SK-N-DZ (cell line): ENCODE data around the gene NIT1.

ENCODE experiments used
- DNase-seq: peaks from one replicate; pipeline ENCODE4 v3.0.0-alpha.2; 2015; ENCODE audit warnings: low spot score

Gene NIT1

DNA sequence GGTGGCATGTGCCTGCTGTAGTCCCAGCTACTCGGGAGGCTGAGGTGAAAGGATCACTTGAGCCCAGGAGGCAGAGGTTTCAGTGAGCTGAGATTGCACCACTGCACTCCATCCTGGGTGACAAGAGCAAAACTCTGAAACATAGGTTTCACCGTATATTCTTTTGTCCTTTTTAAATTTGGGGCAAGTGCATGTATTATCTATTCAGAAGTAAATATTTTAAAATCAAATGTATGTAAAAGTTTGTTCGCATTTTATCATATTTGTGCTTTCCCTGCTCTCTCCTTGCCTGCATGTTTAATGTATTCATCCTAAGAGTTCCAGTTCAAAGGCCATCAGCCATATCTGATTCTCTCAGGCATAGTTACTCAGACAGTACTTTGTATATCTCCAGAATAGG is 27.9 kb downstream of the NIT1 start:
- no peak for DNase-seq

DNA sequence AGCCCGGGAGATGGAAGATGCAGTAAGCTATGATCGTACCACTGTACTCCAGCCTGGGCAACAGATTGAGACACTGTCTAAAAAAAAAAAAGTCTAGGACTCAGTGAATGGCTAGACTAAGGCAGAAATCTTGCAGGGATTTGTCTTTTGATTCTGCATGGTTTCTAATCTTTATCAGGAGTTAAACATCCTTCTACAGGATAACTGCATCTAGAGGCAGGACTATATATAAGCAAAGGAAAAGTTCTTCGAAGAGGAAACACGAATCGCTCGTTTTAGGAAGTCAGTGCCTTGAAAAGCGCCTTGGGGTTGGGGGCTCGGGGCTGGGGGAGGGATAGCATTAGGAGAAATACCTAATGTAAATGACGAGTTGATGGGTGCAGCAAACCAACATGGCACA is 35.3 kb downstream of the NIT1 start:
- no peak for DNase-seq

DNA sequence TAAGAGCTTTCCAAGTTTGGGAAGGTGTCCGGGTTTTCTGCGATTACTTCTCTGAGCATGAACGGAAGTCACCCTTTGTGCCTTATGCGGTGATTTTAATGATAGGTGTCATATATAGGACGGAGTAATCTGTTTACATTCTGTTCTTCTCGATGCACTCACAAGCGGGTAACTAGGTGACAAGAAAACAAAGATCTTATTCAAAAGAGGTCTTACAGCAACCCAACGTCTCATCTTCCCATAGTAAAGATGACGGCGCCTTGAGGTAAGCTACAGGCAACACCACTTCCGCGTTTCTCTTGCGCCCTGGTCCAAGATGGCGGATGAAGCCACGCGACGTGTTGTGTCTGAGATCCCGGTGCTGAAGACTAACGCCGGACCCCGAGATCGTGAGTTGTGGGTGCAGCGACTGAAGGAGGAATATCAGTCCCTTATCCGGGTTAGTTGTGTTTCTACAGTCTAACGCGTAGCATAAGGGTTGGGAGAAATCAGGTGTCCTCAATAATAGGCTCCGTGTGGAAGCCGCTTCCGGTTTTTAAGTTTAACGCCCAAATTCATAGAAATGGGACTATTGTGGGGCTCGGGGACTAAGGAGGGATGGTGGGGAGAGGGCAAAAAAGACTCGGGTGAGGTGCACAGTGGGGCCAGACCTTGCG is 35.9 kb downstream of the NIT1 start, which contains the start of gene UFC1:
TSS of gene UFC1 (plus strand) at position 297 of the 656 bp plus-strand sequence. CDS start at position 317, 20 bp downstream.
- DNase-seq = peak; percentile 90

DNA sequence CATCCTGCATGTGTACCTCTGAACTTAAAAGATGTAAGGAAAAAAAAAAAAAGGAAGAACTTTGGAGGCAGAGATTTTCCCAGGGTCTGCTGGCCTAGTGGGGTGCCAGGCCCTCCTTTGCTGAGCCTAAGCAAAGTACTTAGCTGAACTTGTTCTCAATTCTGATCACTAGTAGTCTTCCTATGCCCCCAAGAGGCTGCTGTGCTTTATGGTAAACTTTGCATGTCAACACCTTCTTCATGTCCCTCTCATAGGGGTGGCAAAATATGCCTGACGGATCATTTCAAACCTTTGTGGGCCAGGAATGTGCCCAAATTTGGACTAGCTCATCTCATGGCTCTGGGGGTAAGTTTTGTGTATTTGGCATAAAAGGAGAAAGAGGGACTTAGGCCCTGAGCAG is 40.0 kb downstream of the NIT1 start:
- DNase-seq = no peak

DNA sequence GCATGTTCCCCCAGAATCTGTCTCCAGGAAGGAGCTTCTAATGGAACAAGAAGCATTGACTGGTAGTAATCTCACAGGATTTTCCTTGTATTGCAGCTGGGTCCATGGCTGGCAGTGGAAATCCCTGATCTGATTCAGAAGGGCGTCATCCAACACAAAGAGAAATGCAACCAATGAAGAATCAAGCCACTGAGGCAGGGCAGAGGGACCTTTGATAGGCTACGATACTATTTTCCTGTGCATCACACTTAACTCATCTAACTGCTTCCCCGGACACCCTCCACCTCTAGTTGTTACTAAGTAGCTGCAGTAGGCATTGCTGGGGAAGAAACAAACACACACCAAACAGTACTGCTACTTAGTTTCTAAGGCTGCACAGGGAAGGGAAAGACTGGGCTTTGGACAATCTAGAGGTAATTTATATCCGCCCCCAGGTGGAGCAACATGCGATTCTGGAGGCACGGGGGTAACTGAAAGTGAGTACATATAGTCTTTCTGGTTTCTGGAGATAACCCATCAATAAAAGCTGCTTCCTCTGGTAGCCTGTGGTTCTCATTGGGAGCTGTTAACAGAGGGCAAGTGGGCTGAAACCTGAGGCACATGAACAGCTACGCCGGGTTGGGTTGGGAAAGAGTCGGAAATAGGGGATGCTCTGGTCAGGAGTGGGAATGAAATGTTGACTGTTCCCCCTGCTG is 40.6 kb downstream of the NIT1 start:
- DNase-seq = no peak

DNA sequence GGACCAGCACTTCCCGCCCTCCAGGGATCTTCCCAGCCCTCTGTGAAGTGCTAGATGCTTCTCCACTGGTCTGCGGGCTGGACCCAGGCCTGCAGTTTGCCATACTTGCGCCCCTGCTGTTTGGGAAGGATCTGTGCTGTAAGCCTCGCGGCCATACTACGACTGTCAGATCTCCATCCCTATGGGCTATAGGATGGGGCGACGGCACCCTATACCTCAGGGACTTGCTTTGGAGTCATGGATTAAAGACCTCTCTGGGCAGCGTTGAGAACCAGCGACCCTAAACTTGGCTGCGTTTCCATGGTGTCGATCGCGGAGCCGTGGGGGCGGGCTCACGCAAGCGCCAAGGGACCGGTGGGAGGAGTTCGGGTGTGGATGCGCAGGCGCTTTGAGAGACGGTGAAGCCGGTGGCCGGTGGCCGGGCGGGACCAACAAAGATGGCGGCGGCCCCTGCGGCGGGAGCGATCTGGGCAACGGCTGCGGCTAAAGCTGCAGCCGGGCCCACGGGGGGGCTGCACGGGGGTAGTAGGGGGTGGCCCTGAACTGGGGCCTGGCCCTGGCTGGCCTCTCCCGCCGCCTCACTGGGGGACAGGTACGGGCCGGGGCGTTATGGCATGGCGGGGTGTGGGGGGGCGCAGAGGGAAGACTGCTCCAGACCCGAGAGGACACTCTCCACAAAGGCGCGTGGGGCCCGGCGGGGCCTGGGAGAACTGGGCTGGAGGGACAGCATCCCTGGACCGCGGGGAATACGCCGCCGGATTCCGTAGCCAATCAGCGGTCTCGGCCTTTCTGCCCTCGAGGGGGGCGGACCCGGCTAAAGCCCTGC is 41.4 kb downstream of the NIT1 start, which contains the start of gene USP21:
TSS of gene USP21 (plus strand) at position 414 of the 826 bp plus-strand sequence. CDS start 1,141 bp downstream, outside the sequence.
- DNase-seq = peak; percentile 92

DNA sequence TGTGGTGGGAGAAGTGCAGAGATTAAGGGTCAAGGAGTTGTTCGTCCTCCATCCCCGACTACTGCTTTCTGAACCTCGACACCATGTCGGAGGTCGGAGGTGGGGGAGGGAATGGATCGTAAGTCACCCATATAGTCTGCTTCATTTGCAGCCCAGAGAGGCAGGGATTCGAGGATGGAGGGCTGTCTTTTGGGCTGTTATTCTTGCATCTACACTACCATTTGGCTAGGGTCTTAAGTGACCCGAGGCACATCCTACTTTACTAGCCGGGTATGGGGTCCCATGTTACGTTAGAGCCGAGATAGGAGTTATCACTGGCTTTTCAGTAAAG is 42.0 kb downstream of the NIT1 start:
- DNase-seq = no peak

DNA sequence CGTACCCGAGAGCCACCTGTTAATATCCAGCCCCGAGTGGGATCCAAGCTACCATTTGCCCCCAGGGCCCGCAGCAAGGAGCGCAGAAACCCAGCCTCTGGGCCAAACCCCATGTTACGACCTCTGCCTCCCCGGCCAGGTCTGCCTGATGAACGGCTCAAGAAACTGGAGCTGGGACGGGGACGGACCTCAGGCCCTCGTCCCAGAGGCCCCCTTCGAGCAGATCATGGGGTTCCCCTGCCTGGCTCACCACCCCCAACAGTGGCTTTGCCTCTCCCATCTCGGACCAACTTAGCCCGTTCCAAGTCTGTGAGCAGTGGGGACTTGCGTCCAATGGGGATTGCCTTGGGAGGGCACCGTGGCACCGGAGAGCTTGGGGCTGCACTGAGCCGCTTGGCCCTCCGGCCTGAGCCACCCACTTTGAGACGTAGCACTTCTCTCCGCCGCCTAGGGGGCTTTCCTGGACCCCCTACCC is 42.8 kb downstream of the NIT1 start:
- no peak for DNase-seq

DNA sequence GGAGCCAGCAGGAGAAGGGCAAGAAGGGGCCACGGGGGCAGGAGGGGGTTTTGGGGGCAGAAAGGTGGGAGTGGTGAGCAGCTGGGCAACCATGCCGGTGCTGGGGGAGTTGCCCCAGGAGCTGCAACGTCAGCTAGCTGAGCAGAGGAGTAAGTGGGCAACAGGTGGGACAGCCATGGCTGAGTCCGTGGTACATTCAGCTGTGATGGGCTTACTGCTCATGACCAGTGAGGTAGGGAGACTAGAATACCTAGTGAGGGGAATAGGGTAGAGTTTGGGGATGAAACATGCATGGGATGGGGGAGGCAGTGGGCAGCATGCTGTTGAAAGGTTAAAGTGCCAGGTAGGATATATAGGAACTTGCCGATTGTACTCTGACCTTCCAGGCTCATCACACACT is 43.7 kb downstream of the NIT1 start:
- DNase-seq = no peak

DNA sequence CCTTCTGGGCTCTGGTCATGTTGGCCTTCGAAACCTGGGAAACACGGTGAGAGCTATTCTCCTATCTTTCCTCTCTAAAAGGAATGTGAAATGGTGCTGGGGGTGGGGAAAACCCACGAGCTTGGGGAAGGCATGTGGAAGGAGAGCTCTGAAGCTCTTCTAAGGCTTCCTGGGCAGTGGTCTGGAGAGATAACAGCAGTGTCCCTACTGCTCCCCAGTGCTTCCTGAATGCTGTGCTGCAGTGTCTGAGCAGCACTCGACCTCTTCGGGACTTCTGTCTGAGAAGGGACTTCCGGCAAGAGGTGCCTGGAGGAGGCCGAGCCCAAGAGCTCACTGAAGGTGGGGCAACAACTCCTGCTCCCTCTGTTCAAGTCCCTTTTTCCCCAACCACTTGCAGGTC is 44.1 kb downstream of the NIT1 start:
- no peak for DNase-seq

DNA sequence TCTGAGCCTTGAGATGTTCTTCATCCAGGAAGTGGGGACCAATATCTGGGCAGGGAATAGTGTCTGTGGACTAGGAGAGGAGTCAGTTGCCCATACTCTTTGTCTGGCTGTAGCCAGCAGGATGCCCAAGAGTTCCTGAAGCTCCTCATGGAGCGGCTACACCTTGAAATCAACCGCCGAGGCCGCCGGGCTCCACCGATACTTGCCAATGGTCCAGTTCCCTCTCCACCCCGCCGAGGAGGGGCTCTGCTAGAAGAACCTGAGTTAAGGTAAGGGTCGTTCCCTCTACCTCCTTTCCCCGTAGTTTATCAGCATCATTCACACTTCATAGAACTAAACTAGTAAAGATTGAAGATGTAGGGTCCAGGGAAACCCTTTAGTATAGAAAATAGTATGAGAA is 44.9 kb downstream of the NIT1 start:
- DNase-seq = no peak

DNA sequence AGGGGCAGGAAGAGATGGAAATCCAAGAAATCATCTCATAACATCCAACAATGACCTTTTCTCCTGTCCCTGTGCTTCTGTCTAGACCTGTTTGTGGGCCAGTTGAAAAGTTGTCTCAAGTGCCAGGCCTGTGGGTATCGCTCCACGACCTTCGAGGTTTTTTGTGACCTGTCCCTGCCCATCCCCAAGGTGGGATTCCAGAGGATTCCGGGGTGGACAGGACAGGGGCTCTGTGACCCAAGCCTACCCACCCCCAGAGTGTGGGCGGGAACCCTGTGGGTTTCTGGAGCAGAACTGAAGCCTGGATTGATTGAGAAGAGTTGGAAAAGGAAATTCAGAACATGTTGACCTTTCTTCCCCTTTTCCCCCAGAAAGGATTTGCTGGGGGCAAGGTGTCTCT is 45.9 kb downstream of the NIT1 start:
- no peak for DNase-seq

DNA sequence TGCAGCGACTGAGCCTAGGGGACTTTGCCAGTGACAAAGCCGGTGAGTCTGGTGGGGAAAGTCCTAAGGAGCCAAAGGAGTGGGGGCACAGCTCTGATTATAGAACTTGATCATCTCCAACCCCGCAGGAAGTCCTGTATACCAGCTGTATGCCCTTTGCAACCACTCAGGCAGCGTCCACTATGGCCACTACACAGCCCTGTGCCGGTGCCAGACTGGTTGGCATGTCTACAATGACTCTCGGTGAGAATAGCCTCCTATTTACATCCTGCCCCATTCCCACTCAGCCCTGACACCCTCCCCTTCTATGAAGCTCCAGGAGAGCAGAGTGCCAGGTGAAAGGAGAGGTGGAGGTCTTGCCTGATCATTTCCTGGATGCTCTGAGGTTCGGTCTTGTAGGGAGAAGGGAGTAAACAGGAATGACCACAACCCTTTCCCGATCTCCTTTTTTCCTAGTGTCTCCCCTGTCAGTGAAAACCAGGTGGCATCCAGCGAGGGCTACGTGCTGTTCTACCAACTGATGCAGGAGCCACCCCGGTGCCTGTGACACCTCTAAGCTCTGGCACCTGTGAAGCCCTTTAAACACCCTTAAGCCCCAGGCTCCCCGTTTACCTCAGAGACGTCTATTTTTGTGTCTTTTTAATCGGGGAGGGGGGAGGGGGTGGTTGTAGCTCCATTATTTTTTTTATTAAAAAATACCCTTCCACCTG is 47.2 kb downstream of the NIT1 start:
- no peak for DNase-seq

DNA sequence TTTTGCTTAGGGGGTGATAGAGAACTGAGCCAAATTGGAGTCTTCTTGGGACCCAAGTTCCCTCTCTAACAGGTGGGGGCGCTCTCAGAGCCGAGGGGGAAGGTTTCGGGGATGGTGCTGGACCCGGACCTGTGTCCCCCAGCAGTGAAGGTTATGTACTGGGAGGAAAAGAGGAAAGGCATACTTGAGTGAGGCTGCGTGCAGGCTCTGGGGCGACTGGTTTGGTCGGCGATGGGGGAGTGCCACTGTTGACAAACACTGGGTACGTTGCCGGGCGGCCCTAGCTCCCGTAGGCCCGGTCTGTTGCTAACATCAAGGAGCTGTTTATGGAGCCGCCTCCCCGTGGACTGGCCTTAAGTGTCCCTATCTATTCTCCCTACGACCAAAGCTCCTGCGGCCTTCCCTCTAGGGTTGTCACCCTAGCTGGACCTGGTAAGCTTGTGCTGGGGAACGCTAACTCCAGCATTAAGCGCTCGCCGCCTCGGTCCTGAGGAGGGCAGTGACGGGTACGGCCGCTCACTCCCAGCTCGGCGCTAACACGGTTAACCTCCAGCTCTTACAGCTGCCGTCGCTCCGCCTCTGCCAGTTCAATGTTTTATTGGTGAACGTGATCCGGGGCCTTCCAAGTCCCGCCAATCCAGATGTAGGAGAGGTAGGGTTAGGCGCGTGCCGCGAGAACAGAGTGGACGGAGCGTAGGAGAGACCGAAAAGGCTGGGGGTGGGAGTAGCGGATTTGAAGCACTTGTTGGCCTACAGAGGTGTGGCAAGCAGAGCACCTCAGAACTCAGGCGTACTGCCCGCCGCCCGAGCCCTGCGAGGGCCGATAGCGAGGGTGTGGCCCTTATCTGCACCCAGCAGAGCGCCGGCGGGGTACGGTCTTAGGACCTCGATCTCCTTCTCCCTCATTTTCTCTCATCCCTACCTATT is 48.1 kb downstream of the NIT1 start, which contains the start of gene PPOX:
TSS of gene PPOX (plus strand) at position 685 of the 927 bp plus-strand sequence. CDS start 422 bp downstream, outside the sequence.
- peak; percentile 99 for DNase-seq

DNA sequence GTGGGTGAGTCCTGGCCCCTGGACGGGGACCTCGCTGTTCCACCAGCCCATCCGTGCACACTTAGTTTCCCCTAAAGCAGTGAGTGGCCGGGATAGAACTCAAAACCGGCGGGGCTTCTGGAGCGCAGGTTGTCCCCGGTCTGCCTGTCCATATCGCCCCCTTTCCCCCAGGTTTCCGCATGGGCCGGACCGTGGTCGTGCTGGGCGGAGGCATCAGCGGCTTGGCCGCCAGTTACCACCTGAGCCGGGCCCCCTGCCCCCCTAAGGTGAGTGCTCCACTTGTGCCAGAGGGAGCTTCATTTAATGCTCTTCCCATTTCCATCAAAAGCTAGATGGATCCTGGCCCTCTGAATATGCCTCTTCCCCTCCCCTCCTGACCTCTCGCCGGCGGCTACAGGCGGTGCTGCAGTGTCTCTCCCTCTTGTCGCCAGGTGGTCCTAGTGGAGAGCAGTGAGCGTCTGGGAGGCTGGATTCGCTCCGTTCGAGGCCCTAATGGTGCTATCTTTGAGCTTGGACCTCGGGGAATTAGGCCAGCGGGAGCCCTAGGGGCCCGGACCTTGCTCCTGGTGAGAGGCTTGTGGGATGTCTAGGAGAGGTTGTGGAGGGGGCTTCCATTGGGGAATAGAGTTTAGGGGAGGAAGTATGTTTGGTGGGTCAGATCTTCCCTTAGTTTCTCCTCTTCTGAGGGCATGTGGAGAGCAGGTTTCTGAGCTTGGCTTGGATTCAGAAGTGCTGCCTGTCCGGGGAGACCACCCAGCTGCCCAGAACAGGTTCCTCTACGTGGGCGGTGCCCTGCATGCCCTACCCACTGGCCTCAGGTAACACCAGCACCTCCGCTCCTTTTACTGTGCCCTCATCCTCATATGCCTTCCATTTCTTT is 49.0 kb downstream of the NIT1 start:
- peak; percentile 50 for DNase-seq

DNA sequence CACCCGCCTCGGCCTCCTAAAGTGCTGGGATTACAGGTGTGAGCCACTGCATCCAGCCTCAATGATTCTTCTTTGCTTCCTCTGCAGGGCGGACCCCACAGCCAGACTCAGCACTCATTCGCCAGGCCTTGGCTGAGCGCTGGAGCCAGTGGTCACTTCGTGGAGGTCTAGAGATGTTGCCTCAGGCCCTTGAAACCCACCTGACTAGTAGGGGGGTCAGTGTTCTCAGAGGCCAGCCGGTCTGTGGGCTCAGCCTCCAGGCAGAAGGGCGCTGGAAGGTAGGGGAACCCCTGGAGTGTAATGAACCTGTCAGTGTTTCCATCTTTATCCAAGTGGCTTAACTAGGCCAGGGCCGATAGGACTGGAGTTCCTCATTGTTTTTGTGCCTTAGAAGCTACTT is 51.0 kb downstream of the NIT1 start:
- no peak for DNase-seq
